ENCODE measurements around the gene TTC28.
A peak's percentile ranks its signal among the peaks of the same experiment; 100 is the strongest.
"Not testable (repeated sequence)": the region's sequence is repeated elsewhere in the genome, so short reads cannot be mapped to it uniquely, and the experiment has no call there.

TTC28 gene

DNA sequence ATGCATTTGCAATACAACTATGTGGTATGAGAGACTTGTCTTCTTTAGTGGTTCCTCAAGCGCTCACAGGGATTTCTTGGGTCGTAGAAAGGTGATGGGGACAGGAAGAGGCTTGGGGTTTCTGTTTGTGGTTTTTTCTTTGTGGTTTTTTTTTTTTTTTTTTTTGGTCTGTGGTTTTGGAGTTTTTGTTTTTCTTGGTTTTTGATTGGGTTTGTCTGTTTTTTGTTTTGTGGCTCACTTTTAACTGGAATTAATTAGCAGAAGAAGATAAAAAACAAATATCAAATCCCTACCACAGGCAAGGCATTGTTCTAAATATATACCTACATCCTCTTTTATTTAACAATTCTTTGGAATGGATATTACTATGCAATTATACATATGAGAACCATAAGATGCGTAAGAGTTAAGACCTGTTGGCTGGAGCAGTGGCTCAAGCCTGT is 5.5 kb downstream of the TTC28 start:
- DNase-seq = peak; percentile 80

- peak; percentile 51 for DNase-seq
Measured at GRCh38 chr22:28670756-28671155, 8.9 kb downstream of the TTC28 start.

- peak; percentile 85 for DNase-seq
Measured at GRCh38 chr22:28670161-28670560, 9.5 kb downstream of the TTC28 start.

- DNase-seq = no peak
Measured at GRCh38 chr22:28669387-28669786, 10.3 kb downstream of the TTC28 start.

- not testable (repeated sequence) for DNase-seq
Measured at GRCh38 chr22:28663569-28663942, 16.1 kb downstream of the TTC28 start.

- DNase-seq = no peak
Measured at GRCh38 chr22:28658448-28658847, 21.2 kb downstream of the TTC28 start.

DNA sequence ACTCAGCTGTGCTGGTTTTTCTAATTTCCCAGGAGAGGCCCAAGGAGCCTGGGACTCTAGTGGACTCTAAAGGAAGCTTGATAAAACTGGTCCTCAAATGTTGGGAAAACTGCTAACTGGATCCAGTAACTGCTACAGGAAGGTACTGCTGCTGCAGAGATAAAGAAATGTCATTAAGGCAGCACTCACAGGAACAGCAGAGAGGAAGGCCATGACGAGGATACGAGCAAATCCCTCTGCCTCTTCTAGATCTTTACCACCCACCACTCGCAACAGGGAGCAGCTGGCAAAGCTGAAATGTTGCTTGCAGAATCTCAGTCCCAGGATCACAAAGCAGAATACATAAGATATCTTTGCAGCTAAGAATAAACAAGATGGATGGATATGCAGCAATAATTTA is 23.5 kb downstream of the TTC28 start:
- DNase-seq = no peak

DNA sequence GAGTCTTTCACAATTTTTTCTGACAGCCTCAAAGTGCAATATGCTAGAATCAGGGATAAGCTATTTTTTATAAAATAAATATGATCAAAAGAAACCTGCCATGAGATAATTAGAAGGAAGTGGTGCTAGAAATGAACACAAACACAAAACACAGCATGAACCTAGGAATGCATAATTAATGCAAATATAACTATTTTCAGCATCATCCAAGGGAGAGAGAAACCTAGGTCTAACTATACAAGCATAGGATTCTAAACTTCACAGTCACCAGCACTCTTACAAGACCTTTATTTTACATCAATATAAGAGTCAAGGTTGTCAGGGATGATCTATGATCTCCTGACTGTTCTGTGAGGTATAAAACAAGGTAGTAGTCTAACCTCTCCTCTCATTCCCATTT is 29.2 kb downstream of the TTC28 start:
- DNase-seq = no peak

DNA sequence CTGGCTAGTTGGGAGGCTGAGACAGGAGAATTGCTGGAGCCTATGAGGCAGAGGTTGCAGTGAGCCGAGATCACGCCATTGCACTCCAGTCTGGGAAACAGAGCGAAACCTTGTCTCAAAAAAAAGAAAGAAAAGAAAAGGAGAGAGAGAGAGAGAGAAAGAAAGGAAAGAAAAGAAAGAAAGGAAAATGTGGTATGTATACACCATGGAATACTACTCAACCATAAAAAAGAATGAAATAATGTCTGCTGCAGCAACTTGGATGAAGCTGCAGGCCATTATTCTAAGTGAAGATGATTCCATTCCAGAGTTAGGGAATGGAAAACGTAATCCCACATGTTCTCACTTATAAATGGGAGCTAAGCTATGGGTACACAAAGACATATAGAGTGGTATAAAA is 30.8 kb downstream of the TTC28 start:
- DNase-seq = no peak

DNA sequence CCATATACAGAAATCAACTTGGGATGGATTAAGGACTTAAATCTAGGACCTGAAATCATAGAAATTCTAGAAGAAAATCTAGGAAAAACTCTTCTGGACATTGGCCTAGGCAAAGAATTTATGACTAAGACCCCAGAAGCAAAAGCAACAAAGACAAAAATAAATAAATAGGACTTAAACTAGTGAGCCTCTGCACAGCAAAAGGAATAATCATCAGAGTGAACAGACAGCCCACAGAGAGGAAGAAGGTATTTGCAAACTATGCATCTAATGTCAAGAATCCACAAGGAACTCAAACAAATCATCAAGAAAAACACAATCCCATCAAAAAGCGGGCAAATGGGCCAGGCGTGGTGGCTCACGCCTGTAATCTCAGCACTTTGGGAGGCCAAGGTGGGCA is 32.4 kb downstream of the TTC28 start:
- DNase-seq = no peak

DNA sequence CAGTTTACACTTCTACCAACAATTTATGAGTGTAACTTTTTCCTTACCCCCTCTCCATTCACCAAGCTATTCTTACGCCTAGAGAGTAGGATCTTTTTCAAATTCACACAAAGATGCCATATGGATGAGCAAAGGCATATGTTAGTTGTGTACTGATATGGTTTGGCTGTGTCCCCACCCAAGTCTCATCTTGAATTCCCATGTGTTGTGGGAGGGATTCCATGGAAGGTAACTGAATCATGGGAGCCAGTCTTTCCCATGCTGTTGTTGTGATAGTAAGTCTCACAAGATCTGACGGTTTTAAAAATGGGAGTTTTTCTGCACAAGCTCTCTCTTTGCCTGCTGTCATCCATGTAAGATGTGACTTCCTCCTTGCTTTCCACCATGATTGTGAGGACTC is 40.3 kb downstream of the TTC28 start:
- no peak for DNase-seq

GRCh38 chr22:28637225-28637624 is 42.4 kb downstream of the TTC28 start:
- DNase-seq = no peak

GRCh38 chr22:28630177-28630574 is 49.5 kb downstream of the TTC28 start:
- DNase-seq = no peak

DNA sequence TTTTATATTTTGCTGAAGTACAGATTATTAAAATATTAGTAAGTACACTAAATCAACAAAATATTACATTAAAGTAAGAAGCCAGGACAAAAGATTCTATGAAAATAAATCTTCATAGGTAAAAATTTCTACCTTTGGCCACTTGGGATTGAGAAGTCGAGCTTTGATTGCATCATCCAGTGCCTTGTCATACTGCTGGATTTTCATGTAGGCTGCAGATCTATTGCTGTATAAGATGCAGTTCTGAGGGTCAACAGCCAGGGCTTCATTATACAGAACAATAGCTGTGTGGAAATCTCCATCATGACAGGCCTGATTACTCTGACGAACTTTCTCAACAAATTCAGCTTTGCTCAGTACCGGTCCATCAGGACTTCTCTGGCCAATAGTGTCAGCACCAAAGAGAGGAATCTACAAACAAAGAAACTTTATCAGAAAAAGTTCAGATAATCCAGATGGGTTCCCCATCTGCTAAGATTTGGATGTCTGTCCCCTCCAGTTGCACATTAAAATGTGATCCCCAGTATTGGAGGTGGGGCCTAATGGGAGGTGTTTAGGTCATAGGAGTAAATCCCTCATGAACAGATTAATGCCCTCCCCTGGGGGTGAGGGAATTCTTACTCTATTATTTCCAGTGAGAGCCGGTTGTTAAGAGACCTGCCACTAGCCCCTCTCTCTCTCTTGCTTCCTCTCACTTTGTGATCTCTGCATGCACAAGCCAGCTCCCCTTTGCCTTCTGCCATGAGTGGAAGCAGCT is 50.0 kb downstream of the TTC28 start:
- peak; percentile 15 for DNase-seq

- no peak for DNase-seq
Measured at GRCh38 chr22:28628766-28629165, 50.9 kb downstream of the TTC28 start.

DNA sequence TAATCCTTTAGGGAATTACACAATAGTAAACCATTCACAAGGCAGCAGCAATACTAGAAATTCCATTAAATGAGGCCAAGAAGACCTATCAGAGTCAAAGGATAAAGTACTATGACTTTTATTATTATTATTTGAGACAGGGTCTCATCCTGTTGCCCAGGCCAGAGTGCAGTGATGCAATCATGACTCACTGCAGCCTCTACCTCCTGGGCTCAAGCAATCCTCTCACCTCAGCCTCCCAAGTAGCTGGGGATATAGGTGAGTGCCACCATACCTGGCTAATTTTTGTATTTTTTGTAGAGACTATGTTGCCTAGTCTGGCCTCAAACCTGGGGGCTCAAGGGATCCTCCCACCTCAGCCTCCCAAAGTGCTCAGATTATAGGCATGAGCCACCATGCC is 51.8 kb downstream of the TTC28 start:
- no peak for DNase-seq

GRCh38 chr22:28620244-28620922 is 59.3 kb downstream of the TTC28 start:
- no peak for DNase-seq

GRCh38 chr22:28619236-28619635 is 60.4 kb downstream of the TTC28 start:
- no peak for DNase-seq

GRCh38 chr22:28615423-28615822 is 64.2 kb downstream of the TTC28 start:
- not testable (repeated sequence) for DNase-seq

- DNase-seq = no peak
Measured at GRCh38 chr22:28609921-28610320, 69.7 kb downstream of the TTC28 start.

GRCh38 chr22:28608546-28608945 is 71.1 kb downstream of the TTC28 start:
- no peak for DNase-seq

DNA sequence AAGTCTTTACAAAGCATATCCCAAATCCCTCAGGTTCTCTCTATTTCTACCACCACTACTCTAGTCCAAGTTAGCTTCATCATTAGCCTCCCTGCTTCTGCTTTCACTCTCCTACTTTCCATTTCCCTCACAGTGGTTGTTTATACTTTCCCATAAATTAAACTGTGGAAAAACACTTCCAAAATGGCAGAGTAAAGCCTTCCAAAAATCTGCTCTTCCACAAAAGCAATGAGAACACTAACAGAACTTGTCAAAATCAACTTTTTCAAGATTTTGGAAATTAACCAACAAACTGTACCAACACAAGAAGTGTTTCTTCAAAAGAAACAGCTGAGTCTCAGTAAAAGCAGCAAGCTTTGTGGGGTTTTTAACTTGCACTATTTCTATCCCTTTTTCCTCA is 71.8 kb downstream of the TTC28 start:
- DNase-seq = no peak

- no peak for DNase-seq
Measured at GRCh38 chr22:28604966-28605761, 74.5 kb downstream of the TTC28 start.

- DNase-seq = no peak
Measured at GRCh38 chr22:28601915-28602314, 77.7 kb downstream of the TTC28 start.
